Common myeloid progenitor, CD34-positive (primary cell): ENCODE measurements around the gene OR7G3.

Experiments used
- CTCF ChIA-PET: fragments of 350-600 bp; sonication (Branson Sonifier 250); formaldehyde crosslinking; loops from one replicate; lab custom pipeline; 2021; ENCODE audit warnings: antibody characterized with exemption; lab: Charles Lee
- POLR2A ChIA-PET: fragments of 350-600 bp; sonication (Branson Sonifier 250); formaldehyde crosslinking; loops from one replicate; lab custom pipeline; 2021; ENCODE audit warnings: antibody characterized with exemption; lab: Charles Lee
- DNase-seq, 3 donors: peaks; one replicate each; pipeline versions ENCODE4 v3.0.0 to v3.0.0-alpha.2; 2013
- H3K27ac ChIP-seq, 2 experiments: 1 replicate in 1 of 2; 2 replicates in 1 of 2; pipeline ENCODE4 v1.7.0; 2013; ENCODE audit warnings: inconsistent platforms in 2 of 2, low read length in 2 of 2, mild to moderate bottlenecking in 2 of 2, low read depth in 1 of 2, moderate library complexity in 1 of 2; ENCODE audit not compliant: severe bottlenecking in 2 of 2, insufficient read depth in 1 of 2, poor library complexity in 1 of 2
- H3K27me3 ChIP-seq, 5 experiments: replicated peaks in 2 of 5; 1 replicate in 3 of 5; 2 replicates in 2 of 5; pipeline versions ENCODE4 v1.6.1 to v1.7.0; 2013; ENCODE audit warnings: low read length in 4 of 5, mild to moderate bottlenecking in 2 of 5, moderate library complexity in 2 of 5, inconsistent platforms in 1 of 5; ENCODE audit not compliant: insufficient read depth in 5 of 5, control insufficient read depth in 4 of 5
- H3K36me3 ChIP-seq, 4 experiments: 1 replicate in 2 of 4; 2 replicates in 2 of 4; pipeline versions ENCODE4 v1.6.1 to v1.7.0; 2013; ENCODE audit warnings: low read length in 3 of 4, control low read depth in 1 of 4, mild to moderate bottlenecking in 1 of 4; ENCODE audit not compliant: control insufficient read depth in 4 of 4, insufficient read depth in 4 of 4
- H3K4me1 ChIP-seq, 4 experiments: 1 replicate in 3 of 4; 2 replicates in 1 of 4; pipeline versions ENCODE4 v1.6.1 to v1.7.1; 2013; ENCODE audit warnings: low read length in 3 of 4, mild to moderate bottlenecking in 3 of 4, control low read depth in 1 of 4, inconsistent platforms in 1 of 4, moderate library complexity in 1 of 4; ENCODE audit not compliant: control insufficient read depth in 4 of 4, insufficient read depth in 4 of 4; ENCODE audit errors: control extremely low read depth in 1 of 4
- H3K4me3 ChIP-seq, 7 experiments: 1 replicate in 4 of 7; 2 replicates in 3 of 7; pipeline versions ENCODE4 v1.5.1 to v1.7.0; 2013; ENCODE audit warnings: mild to moderate bottlenecking in 7 of 7, low read length in 6 of 7, moderate library complexity in 6 of 7, inconsistent platforms in 2 of 7, low read depth in 2 of 7, control low read depth in 1 of 7; ENCODE audit not compliant: insufficient read depth in 4 of 7, control insufficient read depth in 1 of 7; ENCODE audit errors: extremely low read depth in 1 of 7
- H3K9me3 ChIP-seq, 5 experiments: 1 replicate in 4 of 5; 2 replicates in 1 of 5; pipeline versions ENCODE4 v1.6.1 to v1.7.1; 2013; ENCODE audit warnings: low read length in 4 of 5, mild to moderate bottlenecking in 2 of 5, inconsistent platforms in 1 of 5, low read depth in 1 of 5, moderate library complexity in 1 of 5; ENCODE audit not compliant: control insufficient read depth in 4 of 5, insufficient read depth in 2 of 5; ENCODE audit errors: control extremely low read depth in 1 of 5
- WGBS: methylation state at CpG from one replicate; pipeline ENCODE4 v1.1.5; 2013; ENCODE audit not compliant: insufficient coverage; 5-methylcytosine and 5-hydroxymethylcytosine counted together

The OR7G3 gene

DNA sequence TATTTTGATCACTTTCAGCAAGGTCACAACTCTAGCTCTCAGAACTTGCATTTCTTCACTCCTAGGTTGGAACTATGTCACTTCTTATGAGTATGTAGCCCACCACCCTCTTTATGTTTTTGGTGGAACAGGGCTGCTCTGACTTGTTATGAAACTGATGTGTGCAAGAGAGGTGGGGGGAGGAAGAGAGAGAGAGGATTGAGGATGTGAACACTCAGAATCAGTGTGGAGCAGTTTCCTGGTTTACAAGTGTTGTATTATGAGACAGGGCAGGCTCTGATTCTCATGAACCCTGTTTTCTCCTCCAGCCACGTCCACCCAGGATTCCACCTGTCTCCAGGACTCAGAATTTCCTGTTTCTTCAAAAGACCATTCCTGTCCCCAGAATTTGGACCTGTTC, 29.6 kb upstream of the OR7G3 start:
- Histone ChIP-seq H3K4me1 (no peaks in the 10 kb centered on the region), H3K4me3 (no peak overlapping the region), H3K27ac (no peak overlapping the region), H3K9me3 (peaks cover 7 to 88% (median 72%) of the 10 kb centered on the region in 5 experiments), H3K27me3 (peaks cover 0 to 8% (median 0%) of the 10 kb centered on the region in 5 experiments), H3K36me3 (peaks cover 40 to 91% (median 78%) of the 10 kb centered on the region in 4 experiments)
- CTCF ChIA-PET, result no interaction called here
- 80% methylated on average over 1 of the region's 1 CpG for WGBS
- POLR2A ChIA-PET, result no interaction called here
- DNase-seq, result no peak

DNA sequence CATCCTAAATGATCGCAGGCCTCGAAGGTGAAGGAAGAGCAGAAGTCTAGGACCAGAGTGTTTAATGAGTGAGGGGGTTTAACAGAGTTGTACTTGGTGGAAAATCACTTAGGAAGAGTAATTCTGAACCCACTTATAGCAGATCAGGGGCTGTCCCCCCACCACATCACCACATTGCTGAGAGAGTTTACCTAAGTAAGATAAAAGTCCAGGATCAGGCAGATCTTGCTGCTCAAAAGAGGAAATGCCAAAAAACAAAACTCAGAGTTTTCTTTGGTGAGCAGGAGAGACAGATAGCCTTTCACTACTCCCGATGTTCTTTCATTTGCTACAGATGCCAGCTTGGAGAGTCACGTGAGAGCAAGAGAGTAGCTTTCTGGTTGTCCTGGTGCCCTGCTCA, 28.8 kb upstream of the OR7G3 start:
- no peak for DNase-seq
- 97% methylated on average over 4 of the region's 4 CpGs for WGBS
- Histone ChIP-seq H3K9me3 (peaks cover 6 to 88% (median 70%) of the 10 kb centered on the region in 5 experiments), H3K36me3 (peaks cover 33 to 91% (median 73%) of the 10 kb centered on the region in 4 experiments), H3K4me3 (peak overlapping the region in 1 of 7 experiments; percentile 44), H3K27ac (no peak overlapping the region), H3K4me1 (no peaks in the 10 kb centered on the region), H3K27me3 (peaks cover 0 to 3% (median 0%) of the 10 kb centered on the region in 5 experiments)
- ChIA-PET POLR2A (no interaction called here), CTCF (no interaction called here)

DNA sequence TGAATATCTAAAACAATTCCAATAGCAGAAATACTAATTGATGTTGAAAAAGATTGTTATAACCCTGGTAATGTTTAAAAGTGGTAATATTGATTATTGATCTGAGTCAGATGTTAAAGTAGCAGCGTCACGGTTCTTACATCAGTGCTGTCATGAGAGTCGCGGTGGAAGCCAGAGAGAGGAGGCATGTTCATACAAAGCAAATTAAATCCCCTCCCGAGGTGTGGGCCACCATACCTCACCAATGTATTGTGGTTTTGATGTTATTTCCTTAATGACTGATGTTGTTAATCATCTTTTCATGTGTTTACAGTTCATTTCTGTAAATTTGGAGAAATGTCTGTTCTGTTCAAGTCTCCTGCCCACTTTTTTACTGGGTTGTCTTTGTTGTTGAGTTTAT, 24.6 kb upstream of the OR7G3 start:
- no peak overlapping the region for H3K27ac ChIP-seq
- WGBS, result 100% methylated on average over 3 of the region's 5 CpGs
- ChIA-PET CTCF (no interaction called here), POLR2A (no interaction called here)
- no peaks in the 10 kb centered on the region for H3K4me1 ChIP-seq
- H3K4me3 ChIP-seq, result no peak overlapping the region
- H3K27me3 ChIP-seq, result no peaks in the 10 kb centered on the region
- peaks cover 20 to 84% (median 59%) of the 10 kb centered on the region in 4 experiments for H3K36me3 ChIP-seq
- DNase-seq, result no peak
- peaks cover 6 to 81% (median 60%) of the 10 kb centered on the region in 5 experiments for H3K9me3 ChIP-seq

DNA sequence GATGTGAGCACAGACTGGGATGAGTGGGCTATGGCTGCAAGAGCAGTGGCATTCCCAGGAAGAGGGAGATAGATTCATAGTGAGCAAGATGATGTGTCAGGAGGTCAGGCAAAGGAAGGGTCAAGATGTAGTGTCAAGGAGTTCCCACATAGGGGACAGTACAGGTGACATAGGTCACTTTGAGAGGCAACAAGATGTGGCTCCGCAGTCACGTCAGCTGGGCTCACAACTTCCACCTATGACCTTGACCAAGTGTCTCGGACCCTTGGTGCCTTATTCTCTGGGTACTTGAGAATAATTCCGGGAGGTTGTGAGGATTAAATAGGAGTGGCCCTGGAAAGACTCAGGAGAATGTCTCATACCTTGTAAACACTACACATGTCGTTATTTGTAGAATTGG, 23.9 kb upstream of the OR7G3 start:
- DNase-seq, result no peak
- Histone ChIP-seq H3K4me3 (no peak overlapping the region), H3K27ac (no peak overlapping the region), H3K9me3 (peaks cover 7 to 78% (median 54%) of the 10 kb centered on the region in 5 experiments), H3K27me3 (no peaks in the 10 kb centered on the region), H3K4me1 (no peaks in the 10 kb centered on the region), H3K36me3 (peaks cover 13 to 76% (median 54%) of the 10 kb centered on the region in 4 experiments)
- ChIA-PET CTCF (no interaction called here), POLR2A (no interaction called here)
- 100% methylated on average over 1 of the region's 5 CpGs for WGBS

DNA sequence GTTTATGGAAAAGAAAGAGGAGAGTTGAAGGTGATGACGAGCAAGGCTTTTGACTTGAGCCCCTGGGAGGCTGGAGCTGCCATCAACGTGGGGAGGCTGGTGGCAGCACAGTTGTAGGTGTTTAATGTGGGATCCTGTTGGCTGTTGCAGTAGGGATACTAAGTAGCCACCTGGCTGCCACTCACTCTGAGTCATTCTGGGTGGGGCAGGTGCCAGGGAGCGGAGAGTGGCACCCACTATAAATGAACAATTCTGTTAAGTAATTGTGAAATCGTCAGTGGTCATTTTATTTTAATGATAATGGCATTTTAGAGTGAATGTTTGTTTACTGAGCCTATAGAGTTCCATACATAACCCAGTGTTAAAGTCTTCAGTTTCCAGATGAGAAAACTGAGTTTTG, 23.2 kb upstream of the OR7G3 start:
- Histone ChIP-seq H3K4me1 (no peaks in the 10 kb centered on the region), H3K27me3 (no peaks in the 10 kb centered on the region), H3K9me3 (peaks cover 10 to 78% (median 56%) of the 10 kb centered on the region in 5 experiments), H3K4me3 (no peak overlapping the region), H3K27ac (no peak overlapping the region), H3K36me3 (peaks cover 9 to 73% (median 52%) of the 10 kb centered on the region in 4 experiments)
- 98% methylated on average over 4 of the region's 4 CpGs for WGBS
- ChIA-PET CTCF (no interaction called here), POLR2A (no interaction called here)
- DNase-seq, result no peak

DNA sequence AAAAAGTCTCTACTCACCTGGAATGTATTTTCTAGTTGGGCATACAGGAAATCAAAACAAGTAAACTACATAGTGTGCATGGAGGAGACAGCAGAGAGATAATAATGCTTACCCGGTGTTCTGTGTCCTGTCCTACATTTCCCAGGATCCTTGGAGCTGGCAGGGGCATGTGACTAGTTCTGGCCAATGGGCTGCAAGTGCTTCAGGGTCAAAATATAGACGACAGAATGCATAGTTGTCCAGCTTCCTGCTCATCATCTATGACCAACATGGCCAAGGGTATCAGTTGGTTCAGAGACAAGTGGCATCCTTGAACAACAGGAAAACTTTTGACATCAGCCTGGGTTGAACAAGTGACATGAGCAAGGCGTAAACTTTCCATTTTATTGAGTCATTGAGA, 21.9 kb upstream of the OR7G3 start:
- no peak for DNase-seq
- Histone ChIP-seq H3K4me1 (no peaks in the 10 kb centered on the region), H3K36me3 (peaks cover 9 to 71% (median 46%) of the 10 kb centered on the region in 4 experiments), H3K9me3 (peaks cover 9 to 78% (median 58%) of the 10 kb centered on the region in 5 experiments), H3K27me3 (no peaks in the 10 kb centered on the region), H3K27ac (no peak overlapping the region), H3K4me3 (no peak overlapping the region)
- ChIA-PET CTCF (no interaction called here), POLR2A (no interaction called here)
- WGBS, result 98% methylated on average over 3 of the region's 3 CpGs

DNA sequence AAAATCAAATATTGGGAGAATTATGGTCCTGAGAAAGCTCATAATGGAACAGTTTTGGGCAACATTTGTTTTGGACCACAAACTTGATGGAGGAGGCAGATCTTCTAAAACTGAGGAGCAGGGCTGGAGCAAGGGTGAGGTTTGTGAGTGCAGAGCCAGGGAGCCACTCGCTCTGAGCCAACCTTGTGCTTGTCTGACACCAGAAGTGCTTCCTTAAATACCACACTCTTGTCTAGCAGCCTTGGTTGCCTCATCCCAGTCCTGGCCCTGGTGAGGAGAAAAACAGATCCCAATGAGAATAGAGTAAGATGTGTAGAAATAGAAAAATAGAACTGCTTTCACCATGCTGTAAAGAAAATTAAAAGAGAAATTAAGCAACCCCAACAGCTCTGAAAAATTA, 20.1 kb upstream of the OR7G3 start:
- CTCF ChIA-PET, result no interaction called here
- no peak for DNase-seq
- no peaks in the 10 kb centered on the region for H3K4me1 ChIP-seq
- peaks cover 11 to 69% (median 45%) of the 10 kb centered on the region in 5 experiments for H3K9me3 ChIP-seq
- H3K27me3 ChIP-seq, result no peaks in the 10 kb centered on the region
- no peak overlapping the region for H3K27ac ChIP-seq
- peaks cover 6 to 70% (median 42%) of the 10 kb centered on the region in 4 experiments for H3K36me3 ChIP-seq
- H3K4me3 ChIP-seq, result peak overlapping the region in 1 of 7 experiments; percentile 24
- WGBS, result no CpG with 5 or more reads among the region's 1 CpG
- POLR2A ChIA-PET, result no interaction called here
